T-helper 22 cell (primary cell): ENCODE measurements around the gene CES4A.
"Not testable (repeated sequence)": the region's sequence is repeated elsewhere in the genome, so short reads cannot be mapped to it uniquely, and the experiment has no call there.

ENCODE experiments used
- DNase-seq: peaks from one replicate; pipeline ENCODE4 v3.0.0-alpha.2; 2020; ENCODE audit warnings: low read depth

CES4A gene

DNA sequence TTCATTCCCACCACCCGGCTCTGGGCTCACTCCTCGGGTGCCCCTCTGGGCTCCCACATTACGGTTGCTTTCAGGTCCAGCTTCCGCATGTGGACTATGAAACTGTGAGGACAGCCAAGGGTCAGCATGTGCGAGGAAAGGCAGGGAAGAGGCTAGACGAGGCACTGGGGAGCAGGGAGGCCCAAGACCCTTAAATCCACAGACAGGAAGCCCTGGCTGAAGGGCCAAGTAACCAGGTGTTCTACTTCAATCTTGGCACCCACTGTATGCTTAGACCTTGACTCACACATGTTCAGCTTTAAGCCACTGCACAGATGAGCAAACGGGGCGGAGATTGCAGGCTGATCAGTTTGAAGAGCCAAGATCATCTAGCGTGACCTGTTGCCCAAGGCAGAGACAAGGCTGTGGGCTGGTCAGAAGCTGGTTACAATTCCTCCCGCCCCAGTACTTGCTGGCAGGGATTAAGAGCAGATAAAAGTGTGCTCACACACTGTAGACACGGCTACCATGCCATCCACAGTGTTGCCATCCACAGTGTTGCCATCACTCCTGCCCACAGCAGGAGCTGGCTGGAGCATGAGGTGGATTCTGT is at the start of gene CES4A:
TSS of gene CES4A (plus strand) at position 393 of the 592 bp plus-strand sequence. CDS start at position 577, 184 bp downstream.
- no peak for DNase-seq

DNA sequence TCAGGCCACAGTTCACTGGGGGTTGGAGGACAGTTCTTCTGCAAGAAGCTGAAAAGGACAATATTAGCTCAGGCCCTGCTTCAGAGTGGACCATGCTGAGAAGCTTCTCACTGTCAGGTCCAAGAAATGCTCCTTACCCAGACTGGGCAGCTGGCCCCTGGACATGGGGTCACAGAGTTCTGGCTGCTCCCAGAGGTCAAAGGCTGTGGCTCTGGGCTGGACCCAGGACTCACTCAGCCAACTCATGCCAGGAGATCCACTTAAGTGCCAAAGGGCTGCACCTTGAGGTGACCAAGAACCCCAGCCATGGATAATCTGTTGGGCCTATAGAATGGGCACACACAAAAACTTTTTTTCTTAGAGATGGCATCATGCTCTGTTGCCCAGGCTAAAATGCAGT is 49.0 kb upstream of the CES4A start:
- DNase-seq: no peak

DNA sequence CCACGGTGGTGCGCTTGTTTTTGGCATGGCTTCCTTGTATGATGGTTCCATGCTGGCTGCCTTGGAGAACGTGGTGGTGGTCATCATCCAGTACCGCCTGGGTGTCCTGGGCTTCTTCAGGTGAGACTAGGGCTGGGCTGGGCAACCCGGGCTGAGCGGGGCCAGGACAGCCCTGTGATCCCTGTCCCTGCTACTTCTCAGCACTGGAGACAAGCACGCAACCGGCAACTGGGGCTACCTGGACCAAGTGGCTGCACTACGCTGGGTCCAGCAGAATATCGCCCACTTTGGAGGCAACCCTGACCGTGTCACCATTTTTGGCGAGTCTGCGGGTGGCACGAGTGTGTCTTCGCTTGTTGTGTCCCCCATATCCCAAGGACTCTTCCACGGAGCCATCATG is 48.2 kb upstream of the CES4A start:
- no peak for DNase-seq

DNA sequence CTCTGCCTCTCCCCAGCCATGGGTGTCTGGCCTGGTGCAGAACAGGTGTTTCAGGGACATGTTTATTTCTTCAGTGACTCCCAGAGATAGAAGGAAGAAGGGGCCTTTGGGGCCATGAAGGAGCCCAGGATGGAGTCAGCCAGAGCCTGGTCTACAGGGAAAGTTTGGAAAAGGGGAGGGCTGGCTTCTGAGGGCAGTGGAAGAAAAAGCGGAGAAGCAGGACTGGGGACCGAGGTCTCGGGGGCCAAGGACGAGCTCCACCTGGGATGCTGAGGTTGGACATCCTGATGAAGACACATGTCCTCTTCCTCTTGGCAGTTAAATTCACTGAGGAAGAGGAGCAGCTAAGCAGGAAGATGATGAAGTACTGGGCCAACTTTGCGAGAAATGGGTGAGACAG is 45.4 kb upstream of the CES4A start:
- no peak for DNase-seq

DNA sequence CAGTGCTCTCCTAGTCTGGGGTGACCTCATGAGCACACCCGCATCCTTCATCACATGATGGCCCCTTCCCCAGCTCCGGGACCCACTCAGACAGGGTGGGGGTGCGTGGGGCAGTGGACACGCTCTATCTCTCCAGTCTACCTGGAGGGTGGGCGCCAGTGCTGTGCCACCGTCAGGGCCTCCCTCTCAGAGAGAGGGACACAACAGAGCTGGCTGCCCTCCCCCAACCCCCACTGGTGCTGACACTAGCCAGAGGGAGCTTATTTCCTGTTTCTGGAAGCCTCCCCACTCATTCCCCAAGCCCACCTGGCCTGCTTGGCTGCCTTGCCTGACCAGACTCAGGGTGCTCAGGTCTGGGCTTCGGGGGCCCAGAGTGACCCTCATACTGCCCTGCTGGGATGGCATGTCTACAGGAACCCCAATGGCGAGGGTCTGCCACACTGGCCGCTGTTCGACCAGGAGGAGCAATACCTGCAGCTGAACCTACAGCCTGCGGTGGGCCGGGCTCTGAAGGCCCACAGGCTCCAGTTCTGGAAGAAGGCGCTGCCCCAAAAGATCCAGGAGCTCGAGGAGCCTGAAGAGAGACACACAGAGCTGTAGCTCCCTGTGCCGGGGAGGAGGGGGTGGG is 44.8 kb upstream of the CES4A start:
- no peak for DNase-seq

DNA sequence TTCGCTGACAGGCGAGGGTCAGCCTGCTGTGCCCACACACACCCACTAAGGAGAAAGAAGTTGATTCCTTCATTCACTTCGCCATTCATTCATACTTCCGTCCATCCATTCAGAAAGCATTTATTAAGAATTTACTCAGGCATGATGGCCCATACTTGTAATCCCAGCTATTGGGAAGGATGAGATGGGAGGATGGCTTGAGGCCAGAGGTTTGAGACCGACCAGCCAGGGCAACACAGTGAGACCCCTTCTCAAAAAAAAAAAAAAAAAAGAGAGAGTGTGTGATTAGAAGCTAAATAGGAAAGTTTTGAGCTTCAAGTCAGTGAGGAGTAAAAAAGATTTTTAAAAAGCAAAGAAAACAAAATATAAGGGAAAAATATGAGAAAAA is 44.3 kb upstream of the CES4A start:
- no peak for DNase-seq

DNA sequence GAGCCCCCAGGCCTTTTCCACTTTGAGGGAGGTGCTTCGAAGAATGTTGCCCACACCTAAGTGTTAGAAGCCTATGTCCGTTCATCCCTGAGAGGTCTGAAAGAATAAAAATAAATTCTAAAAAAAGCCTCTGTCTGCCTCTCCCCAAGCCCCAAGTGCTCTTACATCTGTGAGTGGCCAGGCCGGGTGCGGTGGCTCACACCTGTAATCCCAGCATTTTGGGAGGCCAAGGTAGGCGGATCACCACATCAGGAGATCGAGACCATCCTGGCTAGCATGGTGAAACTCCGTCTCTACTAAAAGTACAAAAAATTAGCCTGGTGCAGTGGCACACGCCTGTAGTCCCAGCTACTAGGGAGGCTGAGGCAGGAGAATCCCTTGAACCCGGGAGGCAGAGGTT is 43.4 kb upstream of the CES4A start:
- DNase-seq: not testable (repeated sequence)

DNA sequence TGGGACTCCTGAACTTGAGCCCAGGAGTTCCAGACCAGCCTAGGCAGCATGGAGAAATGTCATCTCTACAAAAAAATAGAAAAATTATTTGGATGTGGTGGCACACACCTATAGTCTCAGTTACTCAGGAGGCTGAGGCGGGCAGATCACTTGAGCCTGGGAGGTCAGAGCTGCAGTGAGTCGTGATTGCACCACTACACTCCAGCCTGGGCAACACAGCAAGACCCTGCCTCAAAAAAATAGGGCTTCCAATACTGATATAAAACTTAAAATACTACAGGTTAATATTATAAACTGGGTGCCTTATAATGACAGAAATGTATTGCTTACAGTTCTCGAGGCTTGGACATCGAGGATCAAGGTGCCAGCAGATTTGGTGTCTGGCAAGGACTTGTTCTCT is 42.5 kb upstream of the CES4A start:
- no peak for DNase-seq

DNA sequence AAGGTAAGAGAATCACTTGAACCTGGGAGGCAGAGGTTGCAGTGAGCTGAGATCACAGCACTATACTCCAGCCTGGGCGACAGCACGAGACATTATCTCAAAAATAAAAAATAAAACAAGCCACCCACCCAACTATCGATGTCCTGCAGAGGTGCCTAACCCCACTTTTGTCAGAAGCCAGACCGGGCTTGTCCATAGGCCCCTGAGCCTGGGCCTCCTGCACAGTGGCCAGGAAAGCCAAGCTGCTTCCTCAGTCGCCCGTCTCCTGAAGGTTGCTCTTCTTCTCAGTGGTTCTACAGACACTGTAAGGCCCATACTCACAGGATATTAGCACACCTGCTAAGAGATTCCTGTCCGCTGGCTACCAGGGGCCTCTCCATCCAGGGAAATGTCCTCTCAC is 41.8 kb upstream of the CES4A start:
- DNase-seq: no peak

DNA sequence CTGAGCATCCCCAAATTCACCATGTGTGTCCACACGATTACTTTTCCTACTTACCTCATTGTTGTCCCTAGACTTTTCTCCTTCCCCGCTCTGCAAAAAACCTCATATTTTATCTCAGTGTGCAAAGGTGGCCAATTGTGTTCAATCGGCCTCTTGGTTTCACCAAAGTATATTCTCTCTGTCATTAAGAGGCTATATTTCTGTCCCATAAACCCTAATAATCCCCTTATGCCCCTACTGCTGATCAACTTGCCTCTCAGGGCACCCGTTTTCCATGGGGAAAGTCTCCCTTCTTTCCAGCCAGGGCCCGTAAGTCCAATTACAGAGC is 41.5 kb upstream of the CES4A start:
- no peak for DNase-seq

DNA sequence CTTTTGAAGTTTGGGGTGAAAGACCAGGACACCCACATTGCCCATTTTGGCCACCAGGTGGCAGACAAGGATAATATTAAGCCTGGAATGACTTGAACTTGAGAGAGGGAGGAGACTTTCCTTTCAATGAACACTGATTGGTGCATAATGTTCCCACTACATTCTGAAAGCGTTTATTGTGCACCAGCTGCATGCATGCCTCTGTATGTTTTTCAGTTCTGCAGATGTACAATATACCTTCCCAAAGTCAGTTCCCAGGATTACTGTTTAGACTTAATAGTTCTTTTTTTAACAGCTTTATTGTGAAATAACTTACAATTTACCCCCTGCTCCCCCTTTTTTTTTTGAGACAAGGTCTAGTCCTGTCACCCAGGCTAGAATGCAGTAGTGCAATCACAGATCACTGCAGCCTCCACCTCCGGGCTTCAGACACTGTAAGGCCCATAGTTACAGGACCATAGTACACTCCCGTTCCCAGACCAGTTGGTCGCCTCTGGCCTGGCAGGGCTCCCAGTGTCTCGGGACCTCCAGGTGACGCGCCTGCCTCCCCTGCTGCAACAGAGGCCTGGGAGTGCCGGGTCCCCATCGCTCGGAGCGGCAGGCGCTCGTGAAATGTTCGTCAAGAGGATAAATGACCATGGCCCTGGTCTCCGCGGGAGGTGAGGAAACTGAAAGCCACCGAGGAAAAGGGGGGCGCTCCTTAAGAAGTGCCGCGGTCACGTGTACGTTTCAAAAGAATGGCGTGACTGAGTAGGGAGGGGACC is 40.9 kb upstream of the CES4A start:
- peak; percentile 58 for DNase-seq

DNA sequence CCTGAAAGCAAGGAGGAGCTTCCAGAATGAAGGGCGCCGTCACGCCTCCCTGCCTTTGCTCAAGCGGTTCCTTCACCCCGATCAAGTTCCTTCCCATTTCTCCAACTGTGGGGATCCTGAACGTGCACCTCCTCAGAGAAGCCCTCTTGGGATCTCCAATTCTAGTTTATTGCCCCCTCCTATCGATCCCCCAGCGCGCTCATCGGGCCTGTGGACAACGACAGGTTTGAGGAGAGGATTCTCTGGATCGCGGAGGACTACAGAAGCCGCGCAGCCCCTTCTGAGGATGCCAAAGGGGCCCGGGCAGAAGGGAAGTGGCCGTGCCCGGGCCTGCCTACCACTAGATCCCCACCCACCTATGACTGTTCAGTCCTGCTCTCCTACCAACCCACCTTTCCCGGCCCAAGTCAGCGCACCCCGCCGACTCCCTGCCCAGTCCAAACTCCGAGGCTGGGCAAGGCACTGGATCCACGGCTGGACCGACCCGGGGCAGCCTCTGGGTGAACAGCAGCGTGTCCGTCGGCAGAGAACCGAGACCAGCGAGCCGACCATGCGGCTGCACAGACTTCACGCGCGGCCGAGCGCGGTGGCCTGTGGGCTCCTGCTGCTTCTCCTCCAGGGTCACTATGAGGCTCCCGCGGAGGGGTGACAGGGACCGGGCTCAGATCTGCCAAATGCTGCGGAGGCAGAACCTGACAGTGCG is 40.1 kb upstream of the CES4A start:
- no peak for DNase-seq

DNA sequence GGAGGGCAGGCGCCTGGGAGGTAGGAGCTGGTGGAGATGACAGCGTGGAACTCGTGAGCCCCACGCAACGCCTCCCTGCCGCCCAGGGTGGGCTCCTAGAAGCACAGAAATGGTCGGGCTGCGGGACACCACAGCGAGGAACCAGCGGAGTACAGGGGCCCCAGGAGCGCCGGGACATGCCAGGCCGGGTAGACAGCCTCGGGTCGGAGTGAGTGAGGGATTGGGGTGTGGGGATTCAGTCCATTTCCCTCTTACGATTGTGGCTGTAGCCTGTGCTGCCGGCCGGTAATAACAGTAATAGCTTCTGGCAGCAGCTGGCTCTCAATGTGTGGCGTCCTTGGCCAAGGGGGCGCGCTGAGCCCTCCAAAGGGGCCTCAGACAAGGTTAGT is 39.6 kb upstream of the CES4A start:
- no peak for DNase-seq

DNA sequence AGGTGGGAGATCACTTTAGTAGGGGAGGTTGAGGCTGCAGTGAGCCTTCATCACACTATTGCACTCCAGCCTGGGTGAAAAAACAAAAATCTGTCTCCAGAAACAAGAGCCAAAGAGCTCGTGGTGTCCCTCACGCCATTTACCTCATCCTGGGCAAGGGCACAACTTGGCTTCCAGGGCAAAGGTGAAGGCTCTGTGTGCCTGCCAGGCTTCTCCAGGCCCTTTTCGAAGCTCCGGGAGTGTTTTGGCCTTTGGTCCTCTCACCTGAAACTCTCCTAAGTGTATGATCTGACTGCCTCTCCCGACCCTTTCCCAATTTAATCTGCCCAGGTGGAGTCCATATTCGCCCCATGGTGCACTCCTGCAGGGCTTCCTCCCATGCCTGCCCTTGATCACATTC is 38.9 kb upstream of the CES4A start:
- DNase-seq: no peak

DNA sequence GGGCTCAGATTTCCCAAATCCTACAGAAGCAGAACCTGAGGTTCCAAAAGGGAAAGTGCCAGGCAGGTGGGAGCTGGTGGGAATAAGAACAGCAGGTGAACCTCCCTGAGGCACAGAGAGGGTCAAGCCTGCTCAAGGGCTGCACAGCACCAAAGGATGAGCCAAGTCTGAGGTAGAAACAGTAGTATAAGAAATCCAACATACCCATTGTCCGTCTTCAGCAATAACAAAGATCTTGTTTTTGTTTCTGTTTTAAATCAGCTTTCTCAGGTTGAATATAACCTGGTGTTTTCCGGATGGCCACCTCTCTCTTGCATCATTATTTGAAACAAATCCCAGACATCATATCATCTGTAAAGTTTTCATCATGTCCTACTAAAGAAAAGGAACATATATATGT is 38.0 kb upstream of the CES4A start:
- no peak for DNase-seq

DNA sequence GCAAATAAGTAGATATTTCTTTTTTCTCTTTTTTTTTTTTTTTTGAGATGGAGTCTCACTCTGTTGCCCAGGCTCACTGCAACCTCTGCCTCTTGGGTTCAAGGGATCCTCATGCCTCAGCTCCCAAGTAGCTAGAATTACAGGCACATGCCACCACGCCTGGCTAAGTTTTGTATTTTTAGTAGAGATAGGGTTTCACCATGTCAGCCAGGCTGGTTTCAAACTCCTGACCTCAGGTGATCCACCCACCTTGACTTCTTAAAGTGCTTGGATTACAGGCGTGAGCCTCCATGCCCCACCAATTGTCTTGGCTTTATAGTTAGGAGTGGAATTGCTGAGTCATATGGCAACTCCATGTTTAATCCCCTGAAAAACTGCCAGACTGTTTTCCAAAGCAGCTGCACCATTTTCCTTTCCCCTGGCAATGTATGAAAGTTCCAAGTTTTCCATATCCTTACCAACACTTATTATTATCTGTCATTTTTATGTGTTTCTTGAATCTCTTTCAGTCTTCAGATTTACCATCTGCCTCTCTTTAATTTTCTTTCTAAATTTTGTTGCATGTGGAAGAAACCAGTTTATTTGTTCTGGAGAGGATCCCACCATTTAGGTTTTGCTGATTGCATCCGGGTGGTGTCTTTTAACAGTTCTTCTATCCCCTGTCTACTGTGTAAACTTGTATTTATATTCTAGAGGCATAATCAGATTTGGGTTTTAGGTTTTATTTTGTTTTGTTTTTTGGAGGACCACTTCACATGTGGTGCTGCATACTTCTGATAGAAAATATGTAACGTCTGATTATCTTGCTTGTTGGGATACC is 37.2 kb upstream of the CES4A start:
- DNase-seq: no peak

DNA sequence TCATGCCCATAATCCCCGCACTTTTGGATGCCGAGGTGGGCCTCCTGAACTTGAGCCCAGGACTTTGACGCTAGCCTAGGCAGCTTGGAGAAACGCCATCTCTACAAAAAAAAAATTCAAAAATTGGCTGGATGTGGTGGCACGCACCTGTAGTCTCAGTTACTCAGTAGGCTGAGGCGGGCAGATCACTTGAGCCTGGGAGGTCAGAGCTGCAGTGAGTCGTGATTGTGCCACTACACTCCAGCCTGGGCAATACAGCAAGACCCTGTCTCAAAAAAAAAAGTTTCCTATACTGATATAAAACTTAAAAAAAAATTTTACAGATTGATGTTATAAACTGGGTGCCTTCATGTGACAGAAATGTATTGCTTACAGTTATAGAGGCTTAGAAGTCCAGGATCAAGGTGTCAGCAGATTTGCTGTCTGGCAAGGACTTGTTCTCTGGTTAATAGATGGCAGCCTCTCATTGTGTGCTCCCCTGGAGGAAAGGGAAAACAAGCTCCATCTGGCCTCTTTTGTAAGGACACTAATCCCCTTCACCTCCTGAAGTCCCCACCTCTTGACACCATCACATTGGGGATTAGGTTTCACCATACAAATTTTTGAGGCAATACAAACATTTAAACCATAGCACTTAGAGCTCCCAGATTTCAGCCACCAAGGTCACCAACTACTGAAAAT is 35.8 kb upstream of the CES4A start:
- DNase-seq: no peak

DNA sequence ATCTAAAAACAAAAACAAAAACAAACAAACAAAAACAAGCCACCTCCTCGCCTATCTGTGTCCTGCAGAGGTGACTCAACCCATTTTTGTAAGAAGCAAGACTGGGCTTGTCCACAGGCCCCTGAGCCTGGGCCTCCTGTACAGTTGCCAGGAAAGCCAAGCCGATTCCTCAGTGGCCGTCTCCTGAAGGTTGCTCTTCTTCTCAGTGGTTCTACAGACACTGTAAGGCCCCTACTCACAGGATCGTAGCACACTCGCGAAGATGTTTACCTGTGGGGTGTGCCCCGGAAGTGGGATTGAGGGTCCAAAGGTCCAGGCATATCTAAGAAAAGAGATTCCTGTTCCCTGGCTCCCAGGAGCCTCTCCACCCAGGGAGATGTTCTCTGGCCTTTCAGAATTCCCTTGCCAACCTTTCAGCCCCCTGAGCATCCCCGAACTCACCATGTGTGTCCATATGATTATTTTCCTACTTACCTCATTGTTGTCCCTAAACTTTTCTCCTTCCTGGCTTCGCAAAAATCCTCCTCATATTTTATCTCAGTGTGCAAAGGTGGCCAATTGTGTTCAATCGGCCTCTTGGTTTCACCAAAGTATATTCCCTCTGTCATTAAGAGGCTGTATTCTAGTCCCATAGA is 34.8 kb upstream of the CES4A start:
- DNase-seq: no peak

DNA sequence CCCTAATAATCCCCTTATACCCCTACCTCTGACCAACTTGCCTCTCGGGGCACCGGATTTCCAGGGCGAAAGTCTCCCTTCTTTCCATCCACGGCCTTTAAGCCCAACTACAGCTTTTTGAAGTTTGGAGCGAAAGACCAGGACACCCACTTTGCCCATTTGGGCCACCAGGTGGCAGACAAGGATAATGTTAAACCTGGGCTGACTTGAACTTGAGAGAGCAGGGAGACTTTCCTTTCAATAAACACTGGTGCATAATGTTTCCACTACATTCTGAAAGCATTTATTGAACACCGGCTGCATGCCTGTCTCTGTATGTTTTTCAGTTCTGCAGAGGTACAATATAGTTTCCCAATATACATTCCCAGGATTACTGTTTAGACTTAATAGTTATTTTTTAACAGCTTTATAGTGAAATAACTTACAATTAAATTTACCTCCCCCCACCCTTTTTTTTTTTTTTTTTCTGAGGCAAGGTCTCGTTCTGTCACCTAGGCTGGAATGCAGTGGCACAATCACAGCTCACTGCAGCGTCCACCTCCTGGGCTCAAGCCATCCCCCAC is 34.2 kb upstream of the CES4A start:
- DNase-seq: peak; percentile 29

DNA sequence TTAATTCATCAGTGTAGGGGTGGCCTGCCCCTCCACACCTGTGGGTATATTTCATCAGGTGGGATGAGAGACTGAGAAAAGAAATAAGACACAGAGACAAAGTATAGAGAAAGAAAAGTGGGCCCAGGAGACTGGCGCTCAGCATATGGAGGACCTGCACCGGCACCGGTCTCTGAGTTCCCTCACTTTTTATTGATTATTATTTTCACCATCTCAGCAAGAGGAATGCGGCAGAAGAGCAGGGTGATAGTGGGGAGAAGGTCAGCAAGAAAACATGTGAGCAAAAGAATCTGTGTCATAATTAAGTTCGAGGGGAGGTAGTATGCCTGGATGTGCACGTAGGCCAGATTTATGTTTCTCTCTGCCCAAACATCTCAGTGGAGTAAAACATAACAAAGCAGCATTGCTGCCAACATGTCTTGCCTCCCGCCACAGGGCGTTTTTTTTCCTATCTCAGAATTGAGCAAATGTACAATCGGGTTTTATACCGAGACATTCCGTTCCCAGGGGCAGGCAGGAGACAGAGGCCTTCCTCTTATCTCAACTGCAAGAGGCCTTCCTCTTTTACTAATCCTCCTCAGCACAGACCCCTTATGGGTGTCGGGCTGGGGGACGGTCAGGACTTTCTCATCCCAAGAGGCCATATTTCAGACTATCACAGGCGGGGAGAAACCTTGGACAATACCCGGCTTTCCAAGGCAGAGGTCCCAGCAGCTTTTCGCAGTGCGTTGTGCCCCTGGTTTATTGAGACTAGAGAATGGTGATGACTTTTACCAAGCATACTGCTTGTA is 32.8 kb upstream of the CES4A start:
- not testable (repeated sequence) for DNase-seq
